SK-N-SH (cell line): ENCODE results near the gene TMPRSS9. TPM values are rescaled to one million over a fixed set of nuclear protein-coding genes. Genes with fewer than 3 reads are reported as not detected.

ENCODE experiments used
- CTCF ChIA-PET: fragments of 300-600, 350-600 bp; formaldehyde crosslinking; extraction: SDS; loops from one replicate; lab custom pipeline; 2021; lab: Yijun Ruan, JAX
- POLR2A ChIA-PET: fragments of 350-600 bp; sonication (Branson Sonifier 250); formaldehyde crosslinking; extraction: SDS; loops from one replicate; lab custom pipeline; 2020; ENCODE audit warnings: antibody characterized with exemption, inconsistent platforms; lab: Yijun Ruan, JAX
- DNase-seq: peaks from one replicate; pipeline ENCODE4 v3.0.0; 2012
- H2AFZ ChIP-seq: fragments of 200-600 bp; sonication (generic); 2 replicates; pipeline ENCODE4 v1.8.1; 2016; ENCODE audit warnings: antibody characterized with exemption, mild to moderate bottlenecking, low read depth
- H3F3A ChIP-seq: fragments of 200-600 bp; sonication (generic); replicated peaks from 2 replicates; pipeline ENCODE3; 2016; ENCODE audit warnings: antibody characterized with exemption, mild to moderate bottlenecking; ENCODE audit not compliant: insufficient read depth
- H3K27ac ChIP-seq, 2 experiments: fragments of 200-500 bp in 1 of 2; fragments of 200-600 bp in 1 of 2; sonication (Bioruptor generic) in 1 of 2; sonication (generic), shearing (Covaris generic) in 1 of 2; 2 replicates each; pipeline versions ENCODE4 v1.5.1 to v1.6.1; 2014 to 2016; ENCODE audit warnings: low read depth in 2 of 2, inconsistent platforms in 1 of 2, low read length in 1 of 2, mild to moderate bottlenecking in 1 of 2, mixed read lengths in 1 of 2
- H3K27me3 ChIP-seq: fragments of 200-600 bp; sonication (generic), shearing (Covaris generic); 2 replicates; pipeline ENCODE4 v1.6.1; 2016; ENCODE audit warnings: mixed run types; ENCODE audit not compliant: insufficient read depth
- H3K36me3 ChIP-seq, 2 experiments: fragments of 200-500 bp in 1 of 2; fragments of 200-600 bp in 1 of 2; sonication (Bioruptor generic) in 1 of 2; sonication (generic) in 1 of 2; replicated peaks in 1 of 2; 2 replicates each; pipeline versions ENCODE3 to v1.5.1; 2014 to 2016; ENCODE audit warnings: low read length in 1 of 2, mild to moderate bottlenecking in 1 of 2; ENCODE audit not compliant: insufficient read depth in 2 of 2, control insufficient read depth in 1 of 2
- H3K4me1 ChIP-seq, 2 experiments: fragments of 200-500 bp in 1 of 2; fragments of 200-600 bp in 1 of 2; sonication (Bioruptor generic) in 1 of 2; sonication (generic), shearing (Covaris generic) in 1 of 2; 2 replicates each; pipeline versions ENCODE4 v1.5.1 to v1.6.1; 2014 to 2016; ENCODE audit warnings: low read depth in 1 of 2, low read length in 1 of 2, mixed run types in 1 of 2; ENCODE audit not compliant: insufficient read depth in 2 of 2, control insufficient read depth in 1 of 2
- H3K4me2 ChIP-seq: fragments of 200-600 bp; sonication (generic), shearing (Covaris generic); 2 replicates; pipeline ENCODE4 v1.6.1; 2017; ENCODE audit warnings: mixed run types
- H3K4me3 ChIP-seq, 2 experiments: fragments of 200-500 bp in 1 of 2; fragments of 200-600 bp in 1 of 2; sonication (Bioruptor generic) in 1 of 2; sonication (generic), shearing (Covaris generic) in 1 of 2; 2 replicates each; pipeline versions ENCODE4 v1.5.1 to v1.8.1; 2014 to 2016; ENCODE audit warnings: low read depth in 2 of 2, inconsistent platforms in 1 of 2, low read length in 1 of 2, mild to moderate bottlenecking in 1 of 2, mixed read lengths in 1 of 2, moderate library complexity in 1 of 2
- H3K79me2 ChIP-seq: fragments of 200-600 bp; sonication (generic); 2 replicates; pipeline ENCODE4 v1.8.1; 2017; ENCODE audit warnings: mild to moderate bottlenecking; ENCODE audit not compliant: insufficient read depth
- H3K9ac ChIP-seq: fragments of 200-600 bp; sonication (generic); 2 replicates; pipeline ENCODE4 v1.6.1; 2017; ENCODE audit warnings: mixed run types
- H3K9me2 ChIP-seq: fragments of 200-600 bp; sonication (generic); 2 replicates; pipeline ENCODE4 v1.6.1; 2017; ENCODE audit warnings: mixed run types
- H3K9me3 ChIP-seq: fragments of 200-600 bp; sonication (generic); 2 replicates; pipeline ENCODE4 v1.6.1; 2017; ENCODE audit warnings: mixed run types, mild to moderate bottlenecking, moderate library complexity
- H4K20me1 ChIP-seq: fragments of 200-600 bp; sonication (generic); 2 replicates; pipeline ENCODE4 v1.6.1; 2017; ENCODE audit warnings: mild to moderate bottlenecking, mixed run types; ENCODE audit not compliant: insufficient read depth
- CHD2 ChIP-seq: fragments of 150-350 bp; IDR thresholded peaks from 2 replicates; pipeline ENCODE4 v1.6.1; 2018; ENCODE audit warnings: low read length; ENCODE audit not compliant: partially characterized antibody
- ELF1 ChIP-seq: IDR thresholded peaks from 2 replicates; pipeline ENCODE4 v1.4.0; 2012
- EP300 ChIP-seq, 2 experiments: IDR thresholded peaks; 2 replicates each; pipeline versions ENCODE4 v1.4.0 to v1.6.1; 2012; ENCODE audit warnings: borderline replicate concordance in 1 of 2, low read depth in 1 of 2, low read length in 1 of 2
- FOXJ3 ChIP-seq: sonication (generic); formaldehyde crosslinking; IDR thresholded peaks from 2 replicates; pipeline ENCODE4 v1.5.1; 2020; ENCODE audit warnings: mild to moderate bottlenecking, missing genetic modification reagents
- JUND ChIP-seq: IDR thresholded peaks from 2 replicates; pipeline ENCODE4 v1.4.0; 2012
- POLR2AphosphoS5 ChIP-seq: IDR thresholded peaks from 2 replicates; pipeline ENCODE4 v1.6.1; 2012; ENCODE audit warnings: low read depth, low read length
- SIN3A ChIP-seq: IDR thresholded peaks from 2 replicates; pipeline ENCODE4 v1.6.1; 2012; ENCODE audit warnings: low read depth, mild to moderate bottlenecking, low read length, moderate library complexity, borderline replicate concordance
- SMC3 ChIP-seq: IDR thresholded peaks from 2 replicates; pipeline ENCODE4 v1.6.1; 2012; ENCODE audit warnings: low read depth, low read length, improper control_type of control experiment
- TEAD4 ChIP-seq: IDR thresholded peaks from 2 replicates; pipeline ENCODE4 v1.4.0; 2012; ENCODE audit warnings: mild to moderate bottlenecking, borderline replicate concordance; ENCODE audit not compliant: insufficient read depth
- WGBS: methylation state at CpG from one replicate; pipeline ENCODE4 v1.1.6; 2017; ENCODE audit warnings: low lambda C conversion rate; 5-methylcytosine and 5-hydroxymethylcytosine counted together
- polyA plus RNA-seq, 3 experiments: library from polyadenylated mRNA; depleted of rRNA; stranded (reverse); fragments of >200 nt; gene quantifications; 2 replicates each; pipeline ENCODE4 v1.2.3, GENCODE V29; 2012
- TF ChIP-seq, protein P1 (sequence below): IDR thresholded peaks from 2 replicates; pipeline ENCODE4; 2012
- TF ChIP-seq, protein P2 (sequence below): fragments of 150-350 bp; IDR thresholded peaks from 2 replicates; pipeline ENCODE4 v1.6.1; 2016; ENCODE audit warnings: mild to moderate bottlenecking, low read depth, low read length
- TF ChIP-seq, protein P3 (sequence below): IDR thresholded peaks from 2 replicates; pipeline ENCODE4 v1.4.0; 2012; ENCODE audit warnings: low read depth, borderline replicate concordance

TMPRSS9 gene
- polyA plus RNA-seq, 1 of the 3 experiments (the other 2 are of a cell fraction): not detected

DNA sequence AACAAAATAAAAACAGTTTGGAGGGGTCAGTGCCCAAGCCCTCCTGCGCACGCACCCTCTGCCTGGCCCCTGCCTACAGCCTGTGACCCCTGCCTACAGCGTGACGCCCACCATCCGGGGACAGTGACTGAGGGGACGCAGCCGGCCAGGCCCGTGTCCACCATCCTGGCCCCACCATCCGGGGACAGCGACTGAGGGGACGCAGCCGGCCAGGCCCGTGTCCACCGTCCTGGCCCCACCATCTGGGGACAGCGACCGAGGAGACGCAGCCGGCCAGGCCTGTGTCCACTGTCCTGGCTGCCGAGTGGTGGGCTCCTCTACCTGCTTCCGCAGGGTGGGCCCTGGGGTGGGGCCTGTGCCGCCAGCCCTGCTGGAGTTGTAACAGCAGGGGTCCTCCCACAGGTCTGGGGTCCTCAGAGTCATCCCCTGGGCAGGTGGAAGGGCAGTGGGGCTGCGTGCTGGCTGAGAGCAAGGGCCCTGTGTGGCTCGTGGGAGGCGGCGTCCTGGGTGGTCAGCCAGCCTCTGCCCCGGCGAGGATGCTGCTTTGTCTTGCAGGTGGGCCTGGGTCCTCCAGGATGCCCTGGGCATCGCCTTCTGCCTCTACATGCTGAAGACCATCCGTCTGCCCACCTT, 17.3 kb upstream of the TMPRSS9 start:
- H3K79me2 ChIP-seq: peaks cover 6% of the 10 kb centered on the region; the same call in 1 of the 2 replicates
- H3K9me3 ChIP-seq: no peaks in the 10 kb centered on the region
- no peak overlapping the region for H3K4me2 ChIP-seq
- TF ChIP-seq EP300 (IDR thresholded peaks at IDR 0.05; ENCODE audit: borderline replicate concordance in 1 of 2, low read depth in 1 of 2, low read length in 1 of 2): no peak
- TF ChIP-seq, all 33 proteins: peak for 0
- Histone ChIP-seq H3F3A (no peaks in the 10 kb centered on the region), H3K9me2 (no peaks in the 10 kb centered on the region), H3K9ac (no peak overlapping the region), H4K20me1 (no peaks in the 10 kb centered on the region), H3K4me3 (no peak overlapping the region), H3K4me1 (no peaks in the 10 kb centered on the region; a peak in 1 of 4 replicates), H3K27ac (no peak overlapping the region), H3K27me3 (no peaks in the 10 kb centered on the region), H3K36me3 (peaks cover 0 to 20% of the 10 kb centered on the region in 2 experiments), H2AFZ (no peak overlapping the region)
- ChIA-PET CTCF (no interaction called here), POLR2A (no interaction called here)
- no peak for DNase-seq
- WGBS: 95% methylated on average over 16 of the region's 29 CpGs

DNA sequence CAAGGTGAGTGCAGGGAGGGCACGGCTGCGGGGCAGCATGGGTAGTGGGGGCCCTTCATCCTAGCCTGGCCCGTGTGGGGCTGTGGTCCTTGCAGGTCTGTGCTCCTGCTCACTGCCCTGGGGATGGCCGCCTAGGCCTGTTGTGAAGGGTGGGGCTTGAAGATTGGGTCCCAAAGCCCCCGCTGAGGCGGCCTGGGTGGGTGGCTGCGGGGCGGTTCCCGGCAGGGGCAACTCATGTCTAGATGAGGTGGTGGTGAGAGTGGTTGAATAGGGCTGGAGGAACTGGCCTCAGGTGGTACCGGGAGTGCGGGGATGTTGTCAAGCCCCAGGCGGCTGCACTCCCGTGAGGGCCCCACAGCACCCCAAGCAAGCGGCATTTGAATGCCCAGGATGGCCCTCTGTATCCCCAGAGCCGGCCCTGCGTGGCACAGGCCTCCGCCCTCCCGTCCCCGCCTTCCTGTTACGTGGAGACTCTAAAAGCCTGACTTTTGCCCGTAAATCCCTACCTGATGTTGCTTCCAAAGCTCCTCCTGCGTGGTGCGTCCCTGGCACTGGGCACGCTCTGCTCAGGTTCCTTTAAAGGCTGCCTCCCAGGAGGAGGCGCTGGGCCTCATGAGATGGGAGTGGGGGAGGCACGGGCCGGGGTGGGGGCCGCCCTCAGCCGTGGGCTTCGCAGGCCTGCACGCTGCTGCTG, 16.6 kb upstream of the TMPRSS9 start:
- no peak for TF ChIP-seq EP300 (IDR thresholded peaks at IDR 0.05; ENCODE audit: borderline replicate concordance in 1 of 2, low read depth in 1 of 2, low read length in 1 of 2)
- no peak for TF ChIP-seq TEAD4
- no peak for TF ChIP-seq SMC3
- TF ChIP-seq, protein P1, sequence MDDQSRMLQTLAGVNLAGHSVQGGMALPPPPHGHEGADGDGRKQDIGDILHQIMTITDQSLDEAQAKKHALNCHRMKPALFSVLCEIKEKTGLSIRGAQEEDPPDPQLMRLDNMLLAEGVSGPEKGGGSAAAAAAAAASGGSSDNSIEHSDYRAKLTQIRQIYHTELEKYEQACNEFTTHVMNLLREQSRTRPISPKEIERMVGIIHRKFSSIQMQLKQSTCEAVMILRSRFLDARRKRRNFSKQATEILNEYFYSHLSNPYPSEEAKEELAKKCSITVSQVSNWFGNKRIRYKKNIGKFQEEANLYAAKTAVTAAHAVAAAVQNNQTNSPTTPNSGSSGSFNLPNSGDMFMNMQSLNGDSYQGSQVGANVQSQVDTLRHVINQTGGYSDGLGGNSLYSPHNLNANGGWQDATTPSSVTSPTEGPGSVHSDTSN: no peak
- TF ChIP-seq, protein P2, sequence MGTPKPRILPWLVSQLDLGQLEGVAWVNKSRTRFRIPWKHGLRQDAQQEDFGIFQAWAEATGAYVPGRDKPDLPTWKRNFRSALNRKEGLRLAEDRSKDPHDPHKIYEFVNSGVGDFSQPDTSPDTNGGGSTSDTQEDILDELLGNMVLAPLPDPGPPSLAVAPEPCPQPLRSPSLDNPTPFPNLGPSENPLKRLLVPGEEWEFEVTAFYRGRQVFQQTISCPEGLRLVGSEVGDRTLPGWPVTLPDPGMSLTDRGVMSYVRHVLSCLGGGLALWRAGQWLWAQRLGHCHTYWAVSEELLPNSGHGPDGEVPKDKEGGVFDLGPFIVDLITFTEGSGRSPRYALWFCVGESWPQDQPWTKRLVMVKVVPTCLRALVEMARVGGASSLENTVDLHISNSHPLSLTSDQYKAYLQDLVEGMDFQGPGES: no peak
- TF ChIP-seq FOXJ3 (CRISPR knock-in tag): no peak
- no peak for TF ChIP-seq POLR2AphosphoS5
- TF ChIP-seq ELF1: no peak
- no peak for TF ChIP-seq JUND
- TF ChIP-seq SIN3A: no peak
- TF ChIP-seq, protein P3, sequence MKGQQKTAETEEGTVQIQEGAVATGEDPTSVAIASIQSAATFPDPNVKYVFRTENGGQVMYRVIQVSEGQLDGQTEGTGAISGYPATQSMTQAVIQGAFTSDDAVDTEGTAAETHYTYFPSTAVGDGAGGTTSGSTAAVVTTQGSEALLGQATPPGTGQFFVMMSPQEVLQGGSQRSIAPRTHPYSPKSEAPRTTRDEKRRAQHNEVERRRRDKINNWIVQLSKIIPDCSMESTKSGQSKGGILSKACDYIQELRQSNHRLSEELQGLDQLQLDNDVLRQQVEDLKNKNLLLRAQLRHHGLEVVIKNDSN: no peak
- TF ChIP-seq CHD2: no peak
- H3K79me2 ChIP-seq: peaks cover 2% of the 10 kb centered on the region; the same call in 1 of the 2 replicates
- WGBS: 95% methylated on average over 27 of the region's 31 CpGs
- ChIA-PET CTCF (no interaction called here), POLR2A (no interaction called here)
- no peak overlapping the region for H3K4me3 ChIP-seq
- H3K9me2 ChIP-seq: no peaks in the 10 kb centered on the region
- H4K20me1 ChIP-seq: no peaks in the 10 kb centered on the region
- DNase-seq: no peak
- no peaks in the 10 kb centered on the region for H3K9me3 ChIP-seq
- no peak overlapping the region for H3K27ac ChIP-seq
- H3K36me3 ChIP-seq: peaks cover 0 to 20% of the 10 kb centered on the region in 2 experiments
- H3K9ac ChIP-seq: no peak overlapping the region
- no peaks in the 10 kb centered on the region for H3F3A ChIP-seq
- H3K4me2 ChIP-seq: no peak overlapping the region
- no peaks in the 10 kb centered on the region for H3K27me3 ChIP-seq
- H2AFZ ChIP-seq: no peak overlapping the region
- no peaks in the 10 kb centered on the region; a peak in 1 of 4 replicates for H3K4me1 ChIP-seq
